Stimulated activated CD4-positive, alpha-beta T cell treated with anti-CD3 and anti-CD28 coated beads, Interleukin-15, amount 100 ng/mL, for 1 hour (primary cell): ENCODE results near the gene EIF4A3.

Source experiments
- DNase-seq, 2 donors: peaks; one replicate each; pipeline ENCODE4 v3.0.0-alpha.2; 2020; ENCODE audit warnings: low read depth in 1 of 2, low spot score in 1 of 2

The EIF4A3 gene

DNA sequence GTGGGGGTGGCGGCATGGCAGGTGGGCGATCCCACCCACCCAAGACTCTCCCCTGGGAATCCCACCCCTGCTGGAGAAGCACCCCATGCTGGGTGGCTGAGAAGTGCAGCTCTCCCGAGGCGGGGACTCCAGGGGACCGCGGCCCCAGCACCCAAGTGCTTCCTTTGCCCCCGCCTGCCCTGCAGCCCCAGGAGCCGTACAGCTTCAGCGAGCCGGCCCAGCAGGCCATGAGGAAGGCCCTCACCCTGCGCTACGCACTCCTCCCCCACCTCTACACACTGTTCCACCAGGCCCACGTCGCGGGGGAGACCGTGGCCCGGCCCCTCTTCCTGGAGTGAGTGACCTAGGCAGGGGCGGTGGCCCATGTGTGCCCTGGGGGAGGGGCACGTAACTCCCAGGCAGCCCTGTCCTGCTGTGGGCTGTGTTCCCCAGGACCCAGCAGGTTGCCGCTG, 33.9 kb downstream of the EIF4A3 start:
- DNase-seq: no peak

DNA sequence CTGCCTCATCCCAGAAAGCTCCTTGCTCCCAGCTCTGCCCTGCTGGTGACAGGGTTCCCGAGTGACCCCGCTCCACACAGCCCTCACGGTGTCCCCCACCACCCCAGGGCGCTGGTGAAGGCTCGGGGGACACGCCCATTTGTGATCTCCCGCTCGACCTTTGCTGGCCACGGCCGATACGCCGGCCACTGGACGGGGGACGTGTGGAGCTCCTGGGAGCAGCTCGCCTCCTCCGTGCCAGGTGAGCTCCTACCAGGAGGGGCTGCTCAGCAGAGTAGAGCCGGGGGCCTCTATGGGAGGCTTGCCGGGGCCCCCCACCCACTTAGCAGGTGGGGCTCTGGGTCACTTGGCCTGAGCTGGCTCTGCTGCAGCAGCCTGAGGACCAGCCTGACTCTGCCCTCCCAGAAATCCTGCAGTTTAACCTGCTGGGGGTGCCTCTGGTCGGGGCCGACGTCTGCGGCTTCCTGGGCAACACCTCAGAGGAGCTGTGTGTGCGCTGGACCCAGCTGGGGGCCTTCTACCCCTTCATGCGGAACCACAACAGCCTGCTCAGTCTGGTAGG, 34.4 kb downstream of the EIF4A3 start:
- DNase-seq: no peak

DNA sequence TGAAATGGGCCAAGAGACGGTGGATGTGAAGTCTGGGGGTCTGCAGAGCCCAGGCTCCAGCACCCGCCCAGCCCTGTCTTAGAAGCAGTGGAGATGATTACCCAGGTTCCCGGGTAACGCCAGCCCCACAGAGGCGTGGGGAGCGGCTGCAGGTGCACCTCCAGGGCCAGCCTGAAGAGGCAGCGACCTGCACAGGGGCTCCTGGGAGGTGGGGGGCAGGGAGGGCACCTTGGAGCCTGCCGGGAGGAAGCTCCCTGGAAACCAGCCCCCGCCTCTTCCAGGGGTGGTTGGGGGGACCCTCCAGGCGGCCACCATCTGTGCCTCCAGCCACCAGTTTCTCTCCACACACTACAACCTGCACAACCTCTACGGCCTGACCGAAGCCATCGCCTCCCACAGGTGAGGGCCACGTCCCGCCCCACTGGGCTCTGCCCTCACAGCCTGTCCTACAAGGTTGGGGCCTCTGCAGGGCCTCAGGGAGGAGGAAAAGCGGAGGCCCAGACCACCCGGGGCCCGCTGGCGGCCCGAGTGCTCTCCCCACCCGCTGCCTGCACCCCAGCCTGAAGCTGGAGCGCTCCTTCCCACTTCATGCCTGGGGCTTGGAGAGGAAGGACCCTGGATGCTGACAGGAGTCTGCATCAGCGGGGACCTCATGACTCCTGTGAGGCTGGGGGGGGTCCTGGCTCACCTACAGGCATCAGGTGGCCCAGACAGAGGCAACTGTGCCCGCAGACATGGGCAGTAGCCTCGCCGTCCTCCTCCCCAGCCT, 35.0 kb downstream of the EIF4A3 start:
- no peak for DNase-seq

DNA sequence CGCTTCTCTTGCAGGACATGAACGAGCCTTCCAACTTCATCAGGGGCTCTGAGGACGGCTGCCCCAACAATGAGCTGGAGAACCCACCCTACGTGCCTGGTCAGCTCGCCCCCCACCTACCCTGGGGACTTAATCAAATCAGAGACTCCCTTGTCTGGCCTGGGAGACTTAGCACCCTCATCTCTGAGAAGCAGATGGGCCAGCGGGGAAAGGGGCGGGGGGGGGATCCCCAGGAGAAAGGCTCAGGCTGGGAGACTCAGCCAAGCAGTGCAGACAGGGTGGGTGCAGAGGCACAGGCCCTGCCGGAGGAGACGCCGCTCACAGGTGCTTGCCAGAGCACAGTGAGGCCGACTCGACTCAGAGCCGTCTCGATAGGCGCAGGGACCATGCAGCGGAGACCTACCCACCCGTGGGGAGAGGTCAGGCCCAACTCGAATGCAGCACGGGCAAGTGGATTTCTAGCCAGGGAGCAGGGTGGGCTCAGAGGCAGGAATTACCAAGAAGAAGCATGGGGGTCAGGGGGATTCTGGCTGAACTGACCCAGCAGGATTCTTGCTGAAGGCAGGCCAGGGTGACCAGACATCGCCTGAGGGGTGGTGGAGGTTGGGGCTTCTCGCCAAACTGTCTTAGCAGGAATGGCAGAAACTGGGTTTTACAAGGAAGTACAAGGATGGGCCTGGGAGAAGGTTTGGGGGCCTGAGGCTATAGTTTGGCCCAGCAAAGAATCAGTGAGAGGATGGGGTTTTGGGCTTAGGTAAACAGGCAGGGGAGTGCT, 35.8 kb downstream of the EIF4A3 start:
- no peak for DNase-seq

DNA sequence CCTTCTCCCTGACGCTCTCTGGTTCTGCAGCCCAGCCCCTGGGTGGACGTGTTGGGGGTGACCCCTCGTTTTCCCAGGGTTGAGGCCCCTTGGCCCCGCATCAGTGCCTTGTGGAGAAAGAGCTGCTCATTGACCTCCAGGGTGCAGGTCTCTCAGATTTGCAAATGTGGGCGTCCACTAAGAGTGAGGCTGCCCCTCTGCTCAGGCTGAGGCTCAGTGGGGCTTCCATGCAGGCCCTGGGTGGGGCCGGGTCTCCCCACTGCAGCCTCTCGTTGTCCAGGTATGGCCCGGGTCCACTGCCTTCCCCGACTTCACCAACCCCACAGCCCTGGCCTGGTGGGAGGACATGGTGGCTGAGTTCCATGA, 36.5 kb downstream of the EIF4A3 start:
- DNase-seq: no peak

DNA sequence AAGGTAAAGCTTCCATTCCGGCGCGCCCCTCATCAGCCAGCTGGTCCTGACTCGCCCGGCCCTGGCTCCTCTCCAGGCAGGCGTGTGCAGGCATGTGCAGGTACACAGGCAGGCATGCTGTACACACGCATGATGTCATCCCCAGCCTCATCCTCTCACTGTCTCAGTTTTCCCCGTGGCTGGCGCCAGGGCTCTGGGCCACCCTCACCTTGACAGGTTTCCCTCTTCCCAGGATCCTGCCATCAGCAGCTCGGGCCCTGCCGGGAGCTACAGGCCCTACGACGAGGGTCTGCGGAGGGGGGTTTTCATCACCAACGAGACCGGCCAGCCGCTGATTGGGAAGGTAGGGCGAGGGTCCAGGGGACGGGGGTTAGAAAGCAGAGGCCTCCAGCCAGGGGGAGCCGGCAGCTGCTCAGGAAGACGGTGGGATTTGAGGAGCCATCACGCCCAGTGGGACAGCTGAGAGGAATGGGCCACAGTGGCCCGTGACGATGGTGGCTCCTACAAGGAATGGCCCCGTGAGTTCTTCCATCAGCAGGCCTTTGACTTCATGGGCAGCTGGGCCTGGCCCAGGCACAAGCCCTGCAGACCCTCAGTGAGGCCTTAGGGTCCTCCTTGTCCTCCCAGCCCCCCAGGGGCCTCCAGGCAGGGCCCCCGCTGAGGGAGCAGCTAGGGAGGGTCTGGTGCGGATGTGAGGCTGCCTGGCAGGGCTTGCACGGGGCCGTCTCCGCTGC, 37.0 kb downstream of the EIF4A3 start:
- DNase-seq: no peak

DNA sequence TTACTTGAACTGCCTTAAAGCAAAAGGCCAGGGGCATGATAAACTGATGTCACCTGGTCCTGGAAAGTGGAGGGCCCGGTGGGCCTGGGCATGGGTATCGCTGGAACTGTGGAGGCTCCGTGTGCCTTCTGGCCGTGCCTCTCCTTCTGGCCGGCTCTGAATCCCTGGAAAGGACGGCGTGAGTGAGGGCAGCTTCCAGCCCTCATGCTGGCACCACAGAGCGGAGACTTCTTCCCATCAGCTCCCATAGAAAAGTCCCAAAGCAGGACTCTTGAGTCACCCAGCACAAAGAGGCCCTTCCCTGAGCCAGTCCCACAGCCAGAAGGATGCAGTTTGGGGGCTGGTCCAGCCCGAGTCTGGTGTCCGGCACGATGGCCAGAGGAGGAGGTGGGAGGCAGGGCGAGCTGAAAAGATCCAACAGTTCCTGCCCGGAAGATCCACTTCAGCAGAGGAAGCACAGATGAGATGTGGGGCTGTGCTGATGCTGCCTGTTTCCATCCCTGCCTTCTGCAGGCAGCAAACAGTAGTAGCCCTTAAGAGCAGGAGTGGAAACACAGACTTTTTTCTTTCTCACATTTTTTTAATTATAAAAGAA, 37.8 kb downstream of the EIF4A3 start:
- no peak for DNase-seq

DNA sequence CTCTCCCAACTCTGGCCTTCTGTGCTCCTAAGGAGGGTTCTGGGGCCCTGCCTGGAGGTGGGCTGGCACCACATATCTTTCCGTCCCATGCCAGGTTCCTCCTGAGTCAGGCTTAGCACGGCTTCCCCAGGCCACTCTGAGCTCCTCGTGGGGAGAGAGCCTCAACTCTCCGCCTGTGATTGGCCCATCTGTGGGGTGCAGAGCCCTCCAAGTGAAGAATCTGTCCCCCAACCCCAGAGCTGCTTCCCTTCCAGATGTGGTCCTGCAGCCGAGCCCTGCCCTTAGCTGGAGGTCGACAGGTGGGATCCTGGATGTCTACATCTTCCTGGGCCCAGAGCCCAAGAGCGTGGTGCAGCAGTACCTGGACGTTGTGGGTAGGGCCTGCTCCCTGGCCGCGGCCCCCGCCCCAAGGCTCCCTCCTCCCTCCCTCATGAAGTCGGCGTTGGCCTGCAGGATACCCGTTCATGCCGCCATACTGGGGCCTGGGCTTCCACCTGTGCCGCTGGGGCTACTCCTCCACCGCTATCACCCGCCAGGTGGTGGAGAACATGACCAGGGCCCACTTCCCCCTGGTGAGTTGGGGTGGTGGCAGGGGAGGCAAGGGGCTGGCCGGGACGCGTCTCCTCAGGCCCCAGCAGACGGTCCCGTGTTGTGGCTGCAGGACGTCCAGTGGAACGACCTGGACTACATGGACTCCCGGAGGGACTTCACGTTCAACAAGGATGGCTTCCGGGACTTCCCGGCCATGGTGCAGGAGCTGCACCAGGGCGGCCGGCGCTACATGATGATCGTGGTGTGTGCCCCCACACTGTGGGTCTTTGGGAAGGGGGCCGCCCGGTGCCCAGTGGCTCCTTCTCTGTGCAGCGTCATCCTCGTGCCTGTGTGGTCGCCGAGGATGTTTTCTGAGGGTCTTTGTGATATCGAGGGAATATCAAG, 38.6 kb downstream of the EIF4A3 start:
- DNase-seq: no peak

DNA sequence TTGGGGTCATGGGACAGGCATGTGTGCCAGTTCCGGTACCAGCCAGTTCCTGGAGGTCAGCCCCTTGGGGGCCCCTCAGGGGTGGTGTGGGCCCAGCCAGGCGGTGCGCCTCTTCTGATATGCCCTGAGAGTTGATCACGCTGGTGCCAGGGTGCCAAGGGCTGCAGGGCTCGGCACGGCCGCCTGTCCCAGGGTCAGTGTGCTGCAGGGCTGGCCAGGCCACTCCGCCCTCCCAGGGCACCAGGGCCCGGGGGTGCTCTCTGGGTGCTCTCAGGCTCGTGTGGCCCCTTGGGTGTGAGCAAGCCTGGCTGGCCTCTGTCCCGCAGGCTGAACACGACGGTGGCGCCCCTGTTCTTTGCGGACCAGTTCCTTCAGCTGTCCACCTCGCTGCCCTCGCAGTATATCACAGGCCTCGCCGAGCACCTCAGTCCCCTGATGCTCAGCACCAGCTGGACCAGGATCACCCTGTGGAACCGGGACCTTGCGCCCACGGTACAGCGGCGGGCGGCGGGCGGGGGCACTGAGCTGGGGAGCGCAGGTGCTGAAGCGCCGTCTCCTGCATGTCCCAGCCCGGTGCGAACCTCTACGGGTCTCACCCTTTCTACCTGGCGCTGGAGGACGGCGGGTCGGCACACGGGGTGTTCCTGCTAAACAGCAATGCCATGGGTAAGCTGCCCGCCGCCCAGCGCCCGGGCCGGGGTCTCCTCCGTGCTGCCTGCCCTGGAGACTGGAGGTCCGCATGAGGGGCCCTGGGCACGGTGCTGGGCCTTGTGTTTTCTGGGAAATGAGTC, 39.5 kb downstream of the EIF4A3 start:
- no peak for DNase-seq

DNA sequence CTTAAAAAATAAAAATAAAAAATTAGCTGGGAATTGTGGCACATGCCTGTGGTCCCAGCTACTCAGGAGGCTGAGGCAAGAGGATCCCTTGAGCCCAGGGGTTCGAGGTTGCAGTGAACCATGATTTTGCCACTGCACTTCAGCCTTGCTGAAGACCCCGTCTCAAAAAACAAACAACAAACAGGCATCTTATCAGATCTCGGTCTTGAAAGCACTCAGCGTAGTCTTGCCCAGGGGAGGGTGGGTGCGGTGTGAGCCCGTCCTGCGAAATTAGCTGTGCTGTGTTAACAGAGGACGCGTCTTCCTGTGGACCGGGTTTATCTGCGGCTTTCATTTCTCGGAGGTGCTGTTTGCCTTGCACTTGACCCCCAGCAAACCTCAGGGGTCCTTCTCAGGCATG, 40.2 kb downstream of the EIF4A3 start:
- no peak for DNase-seq

DNA sequence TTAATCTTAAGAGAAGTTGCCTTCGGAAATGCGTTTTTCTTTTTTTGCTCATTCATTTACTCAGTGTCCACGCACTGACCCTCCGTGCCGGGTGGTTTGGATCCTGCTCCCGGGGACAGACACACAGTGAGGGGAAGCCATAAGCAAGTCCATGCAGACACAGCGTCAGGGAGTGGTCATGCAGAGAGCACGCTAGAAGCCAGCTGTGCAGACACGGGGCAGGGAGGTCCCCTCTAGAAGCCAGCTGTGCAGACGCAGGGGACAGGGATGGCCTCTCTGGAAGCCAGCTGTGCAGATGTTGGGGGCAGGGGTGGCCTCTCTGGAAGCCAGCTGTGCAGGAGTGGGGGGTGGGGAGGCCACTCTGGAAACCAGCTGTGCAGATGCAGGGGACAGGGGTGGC, 40.8 kb downstream of the EIF4A3 start:
- no peak for DNase-seq

DNA sequence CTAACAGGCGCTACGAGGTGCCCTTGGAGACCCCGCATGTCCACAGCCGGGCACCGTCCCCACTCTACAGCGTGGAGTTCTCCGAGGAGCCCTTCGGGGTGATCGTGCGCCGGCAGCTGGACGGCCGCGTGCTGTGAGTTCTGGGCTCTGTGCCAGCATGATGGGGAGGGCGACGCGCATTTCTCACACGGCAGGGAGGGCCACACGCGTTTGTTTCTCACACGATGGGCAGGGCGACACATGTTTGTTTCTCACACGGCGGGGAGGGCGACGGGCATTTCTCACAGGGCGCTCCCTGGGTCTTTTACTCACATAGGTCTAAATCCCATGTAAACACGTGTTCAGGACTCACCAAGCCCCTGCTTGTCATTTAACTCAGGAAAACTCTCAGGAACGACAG, 41.2 kb downstream of the EIF4A3 start:
- no peak for DNase-seq

DNA sequence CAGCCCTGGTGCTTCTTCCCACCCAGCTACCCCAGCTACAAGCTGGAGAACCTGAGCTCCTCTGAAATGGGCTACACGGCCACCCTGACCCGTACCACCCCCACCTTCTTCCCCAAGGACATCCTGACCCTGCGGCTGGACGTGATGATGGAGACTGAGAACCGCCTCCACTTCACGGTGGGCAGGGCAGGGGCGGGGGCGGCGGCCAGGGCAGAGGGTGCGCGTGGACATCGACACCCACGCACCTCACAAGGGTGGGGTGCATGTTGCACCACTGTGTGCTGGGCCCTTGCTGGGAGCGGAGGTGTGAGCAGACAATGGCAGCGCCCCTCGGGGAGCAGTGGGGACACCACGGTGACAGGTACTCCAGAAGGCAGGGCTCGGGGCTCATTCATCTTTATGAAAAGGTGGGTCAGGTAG, 42.0 kb downstream of the EIF4A3 start:
- no peak for DNase-seq

DNA sequence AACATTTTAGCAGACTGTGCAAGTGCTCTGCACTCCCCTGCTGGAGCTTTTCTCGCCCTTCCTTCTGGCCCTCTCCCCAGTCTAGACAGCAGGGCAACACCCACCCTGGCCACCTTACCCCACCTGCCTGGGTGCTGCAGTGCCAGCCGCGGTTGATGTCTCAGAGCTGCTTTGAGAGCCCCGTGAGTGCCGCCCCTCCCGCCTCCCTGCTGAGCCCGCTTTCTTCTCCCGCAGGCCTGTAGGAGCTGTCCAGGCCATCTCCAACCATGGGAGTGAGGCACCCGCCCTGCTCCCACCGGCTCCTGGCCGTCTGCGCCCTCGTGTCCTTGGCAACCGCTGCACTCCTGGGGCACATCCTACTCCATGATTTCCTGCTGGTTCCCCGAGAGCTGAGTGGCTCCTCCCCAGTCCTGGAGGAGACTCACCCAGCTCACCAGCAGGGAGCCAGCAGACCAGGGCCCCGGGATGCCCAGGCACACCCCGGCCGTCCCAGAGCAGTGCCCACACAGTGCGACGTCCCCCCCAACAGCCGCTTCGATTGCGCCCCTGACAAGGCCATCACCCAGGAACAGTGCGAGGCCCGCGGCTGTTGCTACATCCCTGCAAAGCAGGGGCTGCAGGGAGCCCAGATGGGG, 42.5 kb downstream of the EIF4A3 start:
- DNase-seq: no peak

DNA sequence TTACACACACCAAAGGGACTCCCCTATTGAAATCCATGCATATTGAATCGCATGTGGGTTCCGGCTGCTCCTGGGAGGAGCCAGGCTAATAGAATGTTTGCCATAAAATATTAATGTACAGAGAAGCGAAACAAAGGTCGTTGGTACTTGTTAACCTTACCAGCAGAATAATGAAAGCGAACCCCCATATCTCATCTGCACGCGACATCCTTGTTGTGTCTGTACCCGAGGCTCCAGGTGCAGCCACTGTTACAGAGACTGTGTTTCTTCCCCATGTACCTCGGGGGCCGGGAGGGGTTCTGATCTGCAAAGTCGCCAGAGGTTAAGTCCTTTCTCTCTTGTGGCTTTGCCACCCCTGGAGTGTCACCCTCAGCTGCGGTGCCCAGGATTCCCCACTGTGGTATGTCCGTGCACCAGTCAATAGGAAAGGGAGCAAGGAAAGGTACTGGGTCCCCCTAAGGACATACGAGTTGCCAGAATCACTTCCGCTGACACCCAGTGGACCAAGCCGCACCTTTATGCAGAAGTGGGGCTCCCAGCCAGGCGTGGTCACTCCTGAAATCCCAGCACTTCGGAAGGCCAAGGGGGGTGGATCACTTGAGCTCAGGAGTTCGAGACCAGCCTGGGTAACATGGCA, 43.4 kb downstream of the EIF4A3 start:
- DNase-seq: no peak

DNA sequence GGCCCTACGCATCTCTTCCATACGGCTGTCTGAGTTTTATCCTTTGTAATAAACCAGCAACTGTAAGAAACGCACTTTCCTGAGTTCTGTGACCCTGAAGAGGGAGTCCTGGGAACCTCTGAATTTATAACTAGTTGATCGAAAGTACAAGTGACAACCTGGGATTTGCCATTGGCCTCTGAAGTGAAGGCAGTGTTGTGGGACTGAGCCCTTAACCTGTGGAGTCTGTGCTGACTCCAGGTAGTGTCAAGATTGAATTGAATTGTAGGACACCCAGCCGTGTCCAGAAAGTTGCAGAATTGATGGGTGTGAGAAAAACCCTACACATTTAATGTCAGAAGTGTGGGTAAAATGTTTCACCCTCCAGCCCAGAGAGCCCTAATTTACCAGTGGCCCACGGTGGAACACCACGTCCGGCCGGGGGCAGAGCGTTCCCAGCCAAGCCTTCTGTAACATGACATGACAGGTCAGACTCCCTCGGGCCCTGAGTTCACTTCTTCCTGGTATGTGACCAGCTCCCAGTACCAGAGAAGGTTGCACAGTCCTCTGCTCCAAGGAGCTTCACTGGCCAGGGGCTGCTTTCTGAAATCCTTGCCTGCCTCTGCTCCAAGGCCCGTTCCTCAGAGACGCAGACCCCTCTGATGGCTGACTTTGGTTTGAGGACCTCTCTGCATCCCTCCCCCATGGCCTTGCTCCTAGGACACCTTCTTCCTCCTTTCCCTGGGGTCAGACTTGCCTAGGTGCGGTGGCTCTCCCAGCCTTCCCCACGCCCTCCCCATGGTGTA, 44.1 kb downstream of the EIF4A3 start:
- DNase-seq: no peak

DNA sequence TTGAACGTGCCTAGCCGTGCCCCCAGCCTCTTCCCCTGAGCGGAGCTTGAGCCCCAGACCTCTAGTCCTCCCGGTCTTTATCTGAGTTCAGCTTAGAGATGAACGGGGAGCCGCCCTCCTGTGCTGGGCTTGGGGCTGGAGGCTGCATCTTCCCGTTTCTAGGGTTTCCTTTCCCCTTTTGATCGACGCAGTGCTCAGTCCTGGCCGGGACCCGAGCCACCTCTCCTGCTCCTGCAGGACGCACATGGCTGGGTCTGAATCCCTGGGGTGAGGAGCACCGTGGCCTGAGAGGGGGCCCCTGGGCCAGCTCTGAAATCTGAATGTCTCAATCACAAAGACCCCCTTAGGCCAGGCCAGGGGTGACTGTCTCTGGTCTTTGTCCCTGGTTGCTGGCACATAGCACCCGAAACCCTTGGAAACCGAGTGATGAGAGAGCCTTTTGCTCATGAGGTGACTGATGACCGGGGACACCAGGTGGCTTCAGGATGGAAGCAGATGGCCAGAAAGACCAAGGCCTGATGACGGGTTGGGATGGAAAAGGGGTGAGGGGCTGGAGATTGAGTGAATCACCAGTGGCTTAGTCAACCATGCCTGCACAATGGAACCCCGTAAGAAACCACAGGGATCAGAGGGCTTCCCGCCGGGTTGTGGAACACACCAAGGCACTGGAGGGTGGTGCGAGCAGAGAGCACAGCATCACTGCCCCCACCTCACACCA, 44.8 kb downstream of the EIF4A3 start:
- no peak for DNase-seq
